ENCODE results near the gene NT5E. TPM values are rescaled to one million over a fixed set of nuclear protein-coding genes. Genes with fewer than 3 reads are reported as not detected.
A peak's percentile ranks its signal among the peaks of the same experiment; 100 is the strongest.

NT5E gene
- total RNA-seq, 1 experiment from 2014 or later: 0.52 TPM

GRCh38 chr6:85464260-85464644 lies 14.4 kb downstream of the NT5E start:
- H4K20me1 ChIP-seq (ENCODE audit: control insufficient read depth, insufficient read depth, insufficient read length): no peaks in the 10 kb centered on the region
- H3K56ac ChIP-seq (ENCODE audit: insufficient read length, low read depth, low read length): no peak overlapping the region
- no peak overlapping the region for H2BK20ac ChIP-seq (ENCODE audit: low read depth, low read length, poor library complexity, severe bottlenecking)
- no peak overlapping the region for H3K23ac ChIP-seq (ENCODE audit: insufficient read length, low read depth, low read length)
- no peaks in the 10 kb centered on the region for H3K27me3 ChIP-seq (ENCODE audit: insufficient read depth, low read length)
- no peaks in the 10 kb centered on the region for H3K9me3 Mint-ChIP-seq
- H3K4me1 Mint-ChIP-seq: peaks cover 9 to 14% of the 10 kb centered on the region in 2 experiments
- H4K8ac ChIP-seq (replicated peaks; ENCODE audit: insufficient read length, low read depth, low read length): peak overlapping the region; percentile 32
- TF ChIP-seq CTCF (conservative IDR thresholded peaks at IDR 0.05): no peak
- H3K9me3 ChIP-seq (ENCODE audit: control insufficient read depth, low read depth, low read length): no peaks in the 10 kb centered on the region
- peaks cover 6% of the 10 kb centered on the region; the same call in 1 of the 2 replicates for H3K4me1 ChIP-seq (ENCODE audit: insufficient read depth, low read length)
- H3K36me3 Mint-ChIP-seq (ENCODE audit: insufficient read depth in 1 of 3, low read depth in 3 of 3): no peaks in the 10 kb centered on the region
- H3K4me2 ChIP-seq (ENCODE audit: insufficient read depth, insufficient read length, low read length): no peak overlapping the region
- no peak overlapping the region for H2BK5ac ChIP-seq (ENCODE audit: insufficient read length, low read length)
- H2AK5ac ChIP-seq (ENCODE audit: insufficient read length, low read length): no peak overlapping the region
- H2BK120ac ChIP-seq (ENCODE audit: low read depth, low read length, poor library complexity, severe bottlenecking): no peak overlapping the region
- H3K79me2 ChIP-seq (ENCODE audit: insufficient read depth, low read length): no peaks in the 10 kb centered on the region
- H3K4ac ChIP-seq (ENCODE audit: low read depth, low read length): no peak overlapping the region
- H3K4me3 Mint-ChIP-seq: no peak overlapping the region
- H3T11ph ChIP-seq (ENCODE audit: low read length): no peak overlapping the region
- H4K5ac ChIP-seq (ENCODE audit: insufficient read length, low read depth, low read length): no peak overlapping the region
- H3K27ac ChIP-seq (ENCODE audit: insufficient read length, low read depth, low read length): no peak overlapping the region
- H3K23me2 ChIP-seq (ENCODE audit: insufficient read length, low read depth, low read length, poor library complexity, severe bottlenecking): no peaks in the 10 kb centered on the region
- H3K9ac ChIP-seq (ENCODE audit: extremely low read depth, insufficient read length, low read length): no peak overlapping the region
- no peak for DNase-seq
- H3K27ac Mint-ChIP-seq: no peak overlapping the region
- no peak overlapping the region for H4K91ac ChIP-seq (ENCODE audit: insufficient read length, low read depth, low read length)
- no peak overlapping the region for H2BK15ac ChIP-seq (ENCODE audit: low read depth, low read length)
- no peaks in the 10 kb centered on the region for H3K27me3 Mint-ChIP-seq (ENCODE audit: low read depth)
- H3K79me1 ChIP-seq (ENCODE audit: insufficient read depth, low read depth, low read length, poor library complexity, severe bottlenecking): no peaks in the 10 kb centered on the region
- no peak overlapping the region for H3K14ac ChIP-seq (ENCODE audit: insufficient read depth, low read length)
- no peak overlapping the region for H2BK12ac ChIP-seq (ENCODE audit: insufficient read length, low read depth, low read length)
- H2AFZ ChIP-seq (ENCODE audit: low read length): no peak overlapping the region
- no peak overlapping the region for H3K18ac ChIP-seq (ENCODE audit: insufficient read length, low read depth, low read length)
- no CpG with 5 or more reads among the region's 4 CpGs for WGBS (ENCODE audit: extremely low coverage, insufficient read length, low lambda C conversion rate)
